HG02642 (cell line): Measurements from ENCODE around the gene SOS1.
"Not testable (repeated sequence)": the region's sequence is repeated elsewhere in the genome, so short reads cannot be mapped to it uniquely, and the experiment has no call there.

Source experiments
- ATAC-seq: cut with Tn5 transposase; IDR thresholded peaks from one replicate; pipeline ENCODE4 v1.9.1; 2021; ENCODE audit warnings: mild to moderate bottlenecking; ENCODE audit not compliant: unreplicated experiment, poor library complexity

Gene SOS1

GRCh38 chr2:39107724-39108273 lies 13.1 kb downstream of the SOS1 start:
- no peak for ATAC-seq

- ATAC-seq, result no peak
Observed at GRCh38 chr2:39107156-39107555, 13.7 kb downstream of the SOS1 start.

- ATAC-seq, result peak; percentile 65
Observed at GRCh38 chr2:39099870-39100728, 20.8 kb downstream of the SOS1 start.

- ATAC-seq, result no peak
Observed at GRCh38 chr2:39099310-39099869, 21.5 kb downstream of the SOS1 start.

GRCh38 chr2:39095624-39096023 lies 25.2 kb downstream of the SOS1 start:
- ATAC-seq, result no peak

- peak; percentile 88 for ATAC-seq
Observed at GRCh38 chr2:39094717-39095363, 26.0 kb downstream of the SOS1 start.

GRCh38 chr2:39093218-39093898 lies 27.5 kb downstream of the SOS1 start:
- no peak for ATAC-seq

GRCh38 chr2:39091543-39091942 lies 29.3 kb downstream of the SOS1 start:
- ATAC-seq, result no peak

GRCh38 chr2:39091063-39091462 lies 29.8 kb downstream of the SOS1 start:
- ATAC-seq, result no peak

GRCh38 chr2:39080152-39080551 lies 40.7 kb downstream of the SOS1 start:
- no peak for ATAC-seq

- ATAC-seq, result no peak
Observed at GRCh38 chr2:39069890-39070465, 50.9 kb downstream of the SOS1 start.

GRCh38 chr2:39069136-39069515 lies 51.7 kb downstream of the SOS1 start:
- no peak for ATAC-seq

GRCh38 chr2:39068299-39069135 lies 52.3 kb downstream of the SOS1 start:
- ATAC-seq, result no peak

GRCh38 chr2:39065616-39066015 lies 55.2 kb downstream of the SOS1 start:
- ATAC-seq, result no peak

GRCh38 chr2:39062320-39062719 lies 58.5 kb downstream of the SOS1 start:
- ATAC-seq, result no peak

- ATAC-seq, result no peak
Observed at GRCh38 chr2:39061280-39061679, 59.6 kb downstream of the SOS1 start.

GRCh38 chr2:39059366-39059952 lies 61.4 kb downstream of the SOS1 start:
- ATAC-seq, result no peak

- ATAC-seq, result no peak
Observed at GRCh38 chr2:39058101-39058500, 62.8 kb downstream of the SOS1 start.

- not testable (repeated sequence) for ATAC-seq
Observed at GRCh38 chr2:39052665-39053064, 68.2 kb downstream of the SOS1 start.
